Activated T-cell treated with anti-CD3 and anti-CD28 coated beads for 48 hours (primary cell): Measurements from ENCODE around the gene AURKA.
"Not testable (repeated sequence)": the region's sequence is repeated elsewhere in the genome, so short reads cannot be mapped to it uniquely, and the experiment has no call there.

Source experiments
- DNase-seq: peaks from one replicate; pipeline ENCODE4 v3.0.0-alpha.2; 2020; ENCODE audit warnings: low read depth

AURKA gene

DNA sequence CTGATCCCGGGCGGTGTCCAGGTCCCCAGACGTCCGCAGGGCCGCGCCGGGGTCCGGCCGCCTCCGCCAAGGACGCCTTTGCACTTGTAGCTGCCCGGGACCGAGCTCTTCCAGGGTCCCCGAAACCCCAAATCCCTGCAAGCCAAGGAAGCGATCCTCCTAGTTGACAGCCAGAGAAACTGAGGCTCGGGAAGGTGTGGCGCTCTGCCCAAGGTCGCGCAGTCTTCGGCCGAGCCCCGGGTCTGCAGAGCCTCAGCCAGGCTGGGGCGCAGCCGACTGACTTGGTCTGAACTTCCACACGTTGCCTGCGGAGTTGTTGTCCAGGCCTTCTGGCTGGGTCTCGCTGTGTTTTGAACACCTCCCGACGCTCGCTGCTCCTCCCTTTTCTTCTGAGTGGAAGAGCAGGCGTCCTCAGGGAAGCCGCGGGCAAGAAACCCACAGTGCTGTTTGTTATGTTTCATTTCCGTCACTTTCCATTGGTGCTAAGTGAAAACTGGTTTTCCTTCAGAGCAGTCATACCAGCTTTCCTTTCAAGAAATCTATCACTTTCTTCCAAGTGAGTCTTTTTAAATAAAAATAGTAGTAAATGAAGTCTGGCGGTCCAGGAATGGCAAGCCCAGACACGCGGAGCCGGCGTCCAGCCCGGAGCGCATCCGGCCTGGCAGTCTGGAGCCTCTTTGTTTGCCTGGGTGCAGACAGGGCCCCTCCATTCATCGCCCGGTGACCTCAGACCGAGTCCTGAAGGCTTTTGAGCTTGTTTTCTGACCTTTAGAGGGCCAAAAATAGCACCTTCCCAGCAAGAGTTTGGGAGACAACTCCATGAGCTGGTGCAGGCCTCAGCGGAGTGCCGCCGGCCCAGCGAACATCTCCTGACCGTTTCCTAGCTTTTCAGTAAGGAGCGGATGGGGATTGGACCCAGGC, 32.5 kb downstream of the AURKA start:
- DNase-seq: no peak

- peak; percentile 84 for DNase-seq
Measured at GRCh38 chr20:56358600-56359211, 33.3 kb downstream of the AURKA start, which contains the start of gene FAM210B. Gene FAM210B (plus strand): TSS chr20:56358974. CDS start chr20:56359006, 32 bp downstream.

GRCh38 chr20:56358070-56358469, 33.9 kb downstream of the AURKA start:
- no peak for DNase-seq

DNA sequence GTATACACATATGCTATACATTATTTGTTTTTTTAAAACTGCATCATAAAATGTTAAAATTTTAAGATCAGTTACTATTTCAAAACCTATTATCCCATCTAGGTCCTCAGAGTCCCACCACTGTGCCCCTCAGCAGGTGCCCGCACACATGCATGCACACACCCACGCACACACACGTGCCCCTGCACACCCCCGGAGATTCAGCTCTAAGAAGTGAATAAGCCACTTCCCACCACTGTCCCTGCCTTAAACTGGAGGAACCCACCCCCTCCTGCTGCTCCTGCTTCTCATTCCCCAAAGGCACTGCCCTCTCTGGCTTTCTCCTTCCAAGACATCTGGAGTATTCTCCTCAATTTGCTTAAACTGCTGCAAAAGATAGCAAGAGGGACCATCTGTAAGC, 38.7 kb downstream of the AURKA start:
- DNase-seq: no peak

DNA sequence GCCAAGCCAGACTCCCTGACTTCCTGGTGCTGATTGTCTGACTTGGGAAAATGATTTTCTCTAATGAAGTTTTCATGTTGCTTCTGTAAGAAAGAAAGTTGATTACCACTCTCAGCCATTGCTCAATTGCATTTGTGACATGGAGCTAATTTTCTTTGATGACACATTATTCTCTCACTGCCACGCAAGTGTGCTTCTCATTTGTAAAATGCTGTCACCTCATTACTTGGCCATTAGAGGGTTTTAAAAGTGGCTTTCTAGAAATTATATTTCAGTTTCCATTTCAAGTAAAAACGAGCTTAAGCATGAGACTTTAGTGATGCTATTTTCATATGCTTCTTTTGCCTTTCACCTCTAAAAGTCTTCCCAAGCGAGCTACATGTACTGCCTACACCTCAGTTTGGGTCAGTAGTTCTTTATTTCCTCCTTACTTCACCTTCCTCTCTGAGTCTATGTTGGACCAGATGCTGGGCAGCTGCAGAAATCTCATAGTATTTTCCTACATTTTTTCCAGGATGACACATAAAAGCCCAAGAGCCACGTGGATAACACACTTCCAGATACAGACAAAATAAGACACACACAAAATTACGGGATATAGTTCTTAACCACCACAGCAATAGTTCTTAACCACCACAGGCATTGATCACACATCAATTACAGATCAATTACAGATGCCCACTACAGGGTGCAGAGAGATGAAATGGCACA, 39.5 kb downstream of the AURKA start:
- no peak for DNase-seq

- DNase-seq: no peak
Measured at GRCh38 chr20:56350842-56351241, 41.2 kb downstream of the AURKA start.

- no peak for DNase-seq
Measured at GRCh38 chr20:56348746-56349145, 43.3 kb downstream of the AURKA start.

DNA sequence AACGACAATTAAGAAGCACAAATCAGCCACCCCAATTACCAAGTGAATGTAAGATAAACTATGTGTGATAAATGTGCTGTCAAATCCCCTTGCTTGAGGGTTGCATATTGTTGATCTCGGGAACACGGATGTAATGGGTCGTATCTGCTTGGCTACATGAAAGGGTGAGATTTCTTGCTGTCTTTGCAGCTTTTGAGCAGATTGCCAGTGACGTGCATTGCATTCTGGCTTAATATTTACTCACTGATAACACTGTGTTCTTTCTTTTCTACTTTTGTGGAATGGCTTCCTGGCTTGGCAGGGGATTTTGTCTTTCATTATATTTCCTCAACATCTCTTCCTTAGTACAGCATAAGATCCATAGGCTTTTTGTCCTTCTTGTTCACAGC, 43.7 kb downstream of the AURKA start:
- no peak for DNase-seq

GRCh38 chr20:56347628-56348304, 44.2 kb downstream of the AURKA start:
- no peak for DNase-seq

DNA sequence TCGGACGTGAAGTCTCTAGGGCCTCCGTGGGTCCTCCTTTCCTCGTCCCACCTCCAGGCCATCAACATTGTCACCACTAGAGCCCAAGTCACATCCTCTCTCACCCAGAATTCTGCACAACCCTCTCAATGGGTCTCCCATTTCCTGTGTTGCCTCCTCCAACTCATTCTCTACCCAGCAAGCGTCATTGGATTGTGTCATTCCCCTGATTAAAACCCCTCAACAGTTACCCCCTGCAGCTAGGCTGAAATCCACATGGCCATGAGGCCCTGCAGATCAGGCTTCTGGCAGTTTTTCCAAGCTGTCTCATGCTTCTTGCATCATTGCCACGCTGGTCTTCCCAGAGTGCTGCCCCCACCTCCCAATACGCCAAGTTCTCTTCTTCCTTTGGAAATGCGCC, 46.1 kb downstream of the AURKA start:
- no peak for DNase-seq

DNA sequence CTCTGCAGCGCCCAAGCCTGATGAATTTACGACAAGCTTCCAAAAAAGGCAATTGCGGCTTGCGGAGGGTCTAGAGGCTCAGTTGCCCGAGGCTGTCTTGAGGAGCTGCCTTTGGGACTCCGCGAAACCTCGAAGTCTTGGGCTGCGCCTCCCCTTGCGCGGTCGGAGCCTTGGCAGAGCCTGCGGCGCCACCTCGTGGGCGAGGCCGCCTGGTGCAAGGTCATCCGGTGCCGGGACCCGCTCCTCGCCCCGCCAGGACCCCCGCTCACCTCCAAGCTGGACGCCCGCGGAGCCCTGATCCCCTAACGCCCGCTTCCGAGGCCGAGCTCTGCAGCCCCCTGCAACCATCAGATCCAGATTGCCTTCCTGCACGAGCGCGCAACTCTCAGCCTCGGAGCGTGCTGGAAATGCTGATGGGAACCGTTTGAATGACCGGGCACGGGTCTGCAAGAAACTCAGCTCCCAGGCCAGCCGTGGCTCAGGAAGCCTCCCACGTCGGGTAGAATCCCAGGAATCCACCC, 48.1 kb downstream of the AURKA start:
- DNase-seq: peak; percentile 51

- no peak for DNase-seq
Measured at GRCh38 chr20:56342783-56343182, 49.2 kb downstream of the AURKA start.

DNA sequence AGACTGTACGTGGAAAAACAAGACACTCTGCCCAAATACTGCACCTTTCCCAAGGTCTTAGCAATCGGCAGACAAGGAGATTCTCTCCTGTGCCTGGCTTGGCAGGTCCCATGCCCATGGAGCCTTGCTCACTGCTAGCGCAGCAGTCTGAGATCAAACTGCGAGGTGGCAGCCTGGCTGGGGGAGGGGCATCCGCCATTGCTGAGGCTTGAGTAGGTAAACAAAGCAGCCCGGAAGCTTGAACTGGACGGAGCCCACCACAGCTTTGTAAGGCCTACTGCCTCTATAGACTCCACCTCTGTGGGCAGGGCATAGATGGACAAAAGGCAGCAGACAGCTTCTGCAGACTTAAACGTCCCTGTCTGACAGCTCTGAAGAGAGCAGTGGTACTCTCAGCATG, 55.3 kb downstream of the AURKA start:
- not testable (repeated sequence) for DNase-seq

GRCh38 chr20:56328861-56329260, 63.2 kb downstream of the AURKA start:
- DNase-seq: no peak

GRCh38 chr20:56324806-56325205, 67.2 kb downstream of the AURKA start:
- no peak for DNase-seq

DNA sequence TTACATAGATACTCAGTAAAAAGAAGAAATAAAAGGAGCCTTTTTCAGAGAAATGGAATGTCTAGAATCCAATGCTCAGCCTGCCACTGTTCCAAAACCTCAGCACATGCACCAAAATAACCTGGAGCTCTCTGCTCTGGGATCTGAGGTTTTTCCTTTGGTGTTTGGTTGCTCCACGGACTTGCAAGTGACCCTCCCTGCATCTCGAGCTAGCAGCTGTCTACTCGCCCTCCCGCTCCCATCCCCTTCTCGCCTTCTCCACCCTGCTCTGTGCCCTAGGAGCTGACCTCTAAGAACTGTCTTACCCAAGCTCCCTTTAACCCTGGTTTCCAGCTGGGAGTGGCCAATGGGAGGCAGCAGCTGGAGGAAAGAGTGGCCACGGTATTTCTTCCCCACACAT, 68.4 kb downstream of the AURKA start:
- DNase-seq: no peak

DNA sequence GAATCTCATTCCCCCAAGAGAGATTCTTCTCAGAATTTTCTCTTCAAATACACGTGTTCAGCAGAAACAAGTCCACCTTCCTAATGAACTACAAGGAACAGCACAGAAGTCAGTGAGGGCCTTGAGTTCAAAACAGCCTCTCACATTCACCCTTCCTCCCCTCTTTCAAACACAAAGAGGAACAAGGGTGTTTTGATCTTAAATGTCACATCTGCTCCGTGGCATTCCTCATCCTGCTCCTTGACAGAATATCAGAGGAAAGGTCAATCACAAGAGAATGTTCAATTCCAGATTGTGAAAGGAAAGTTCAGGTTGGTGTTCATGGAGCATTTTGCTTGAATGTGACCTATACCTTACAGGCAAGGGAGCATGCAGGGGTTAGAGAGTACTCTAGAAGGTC, 68.8 kb downstream of the AURKA start:
- no peak for DNase-seq

DNA sequence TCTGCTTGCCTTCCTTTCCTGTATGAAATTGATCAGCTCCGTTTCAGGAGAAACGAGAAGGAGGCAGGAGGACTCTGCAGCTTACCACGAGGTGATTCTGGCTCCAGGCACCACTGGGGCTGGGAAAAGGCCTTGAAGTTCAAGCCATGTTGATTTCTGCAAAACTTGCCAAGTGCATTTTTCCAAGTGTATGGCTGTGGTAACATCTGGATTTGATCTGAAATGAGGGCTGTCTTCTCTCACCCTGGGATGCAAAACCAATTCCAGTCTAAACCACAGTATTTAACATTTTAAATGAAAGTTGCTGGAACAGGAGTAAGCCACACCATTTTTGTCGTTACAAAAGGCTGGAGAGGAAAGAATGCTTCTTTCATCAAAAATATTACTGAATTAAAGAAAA, 69.3 kb downstream of the AURKA start:
- DNase-seq: no peak
